ENCODE measurements around the gene TTYH2. TPM values are rescaled to one million over a fixed set of nuclear protein-coding genes. Genes with fewer than 3 reads are reported as not detected.

The TTYH2 gene
- total and polyA plus RNA-seq, 2 of the 4 experiments (the other 2 are of a cell fraction), result 2.3 to 6.8 TPM

GRCh38 chr17:74292495-74292894 lies 79.1 kb downstream of the TTYH2 start:
- Histone ChIP-seq H2BK120ac (ENCODE audit: low read depth, low read length) (no peak overlapping the region), H3K14ac (replicated peaks; ENCODE audit: low read depth, low read length) (no peak overlapping the region), H3K18ac (ENCODE audit: low read depth, low read length) (no peak overlapping the region), H3K27me3 (ENCODE audit: control insufficient read depth, insufficient read depth, low read length) (no peaks in the 10 kb centered on the region), H2AFZ (replicated peaks; ENCODE audit: low read length, poor library complexity) (no peak overlapping the region), H3K27ac (ENCODE audit: insufficient read depth, low read length) (no peak overlapping the region), H3K4me2 (ENCODE audit: low read depth, low read length) (no peak overlapping the region), H3K9me1 (ENCODE audit: insufficient read depth, low read length) (no peaks in the 10 kb centered on the region), H2BK5ac (ENCODE audit: low read depth, low read length, poor library complexity, severe bottlenecking) (no peak overlapping the region), H3K79me1 (ENCODE audit: low read depth in 1 of 2, low read length in 2 of 2) (no peaks in the 10 kb centered on the region), H3K4me3 (ENCODE audit: insufficient read depth, low read depth, low read length) (no peak overlapping the region), H4K8ac (ENCODE audit: low read depth in 2 of 2, low read length in 2 of 2) (no peak overlapping the region), H4K91ac (ENCODE audit: insufficient read depth, low read depth, low read length) (no peak overlapping the region), H2BK15ac (ENCODE audit: low read depth, low read length) (no peak overlapping the region), H2BK20ac (ENCODE audit: low read depth, low read length) (no peak overlapping the region), H4K20me1 (ENCODE audit: insufficient read depth, low read length) (no peaks in the 10 kb centered on the region), H3K36me3 (ENCODE audit: control insufficient read depth, insufficient read depth, low read length) (no peaks in the 10 kb centered on the region), H3K56ac (ENCODE audit: extremely low read depth, insufficient read depth, low read length) (no peak overlapping the region), H3K9me3 (ENCODE audit: control insufficient read depth, insufficient read depth, low read length) (no peaks in the 10 kb centered on the region), H3K4me1 (ENCODE audit: control insufficient read depth, insufficient read depth, low read length) (no peaks in the 10 kb centered on the region), H3K9ac (ENCODE audit: low read depth, low read length) (no peak overlapping the region), H3K23ac (ENCODE audit: low read depth, low read length) (no peak overlapping the region), H3K4ac (ENCODE audit: low read depth, low read length) (no peak overlapping the region), H4K5ac (ENCODE audit: low read depth, low read length) (no peak overlapping the region), H2AK5ac (ENCODE audit: low read depth, low read length) (no peak overlapping the region), H2AK9ac (replicated peaks; ENCODE audit: low read depth, low read length, poor library complexity) (no peak overlapping the region)
- in situ Hi-C loops (cut with MboI; ENCODE audit: low sequenced_read_pairs), result no loop called here
- ATAC-seq (ENCODE audit: low read depth) (no peak), DNase-seq (no peak)
- intact Hi-C loops (cut with micrococcal nuclease), result no loop called here
- dilution Hi-C loops (cut with HindIII; ENCODE audit: low sequenced_read_pairs, unreplicated experiment), result no loop called here
- TF ChIP-seq NFE2L2 (IDR thresholded peaks at IDR 0.05; ENCODE audit: low read depth, low read length), result no peak
- no peak for TF ChIP-seq CEBPB (IDR thresholded peaks at IDR 0.05; ENCODE audit: low read depth, low read length)
- no peak for TF ChIP-seq USF2 (IDR thresholded peaks at IDR 0.05; ENCODE audit: low read depth, low read length)
- no peak for TF ChIP-seq SMC3 (IDR thresholded peaks at IDR 0.05; ENCODE audit: low read depth, low read length)
- TF ChIP-seq CHD1 (IDR thresholded peaks at IDR 0.05; ENCODE audit: low read depth, low read length), result no peak
- no peak for TF ChIP-seq RFX5 (IDR thresholded peaks at IDR 0.05; ENCODE audit: low read depth, low read length)
- no peak for TF ChIP-seq MAZ (IDR thresholded peaks at IDR 0.05; ENCODE audit: borderline replicate concordance, low read depth, low read length)
- TF ChIP-seq FOS (IDR thresholded peaks at IDR 0.05; ENCODE audit: low read depth, low read length), result no peak
- no peak for TF ChIP-seq BHLHE40 (IDR thresholded peaks at IDR 0.05; ENCODE audit: low read depth, low read length)
- TF ChIP-seq CTCF (conservative IDR thresholded peaks at IDR 0.05; ENCODE audit: low read depth, low read length), result no peak
- no peak for TF ChIP-seq MAFK (IDR thresholded peaks at IDR 0.05; ENCODE audit: low read depth, low read length)
- TF ChIP-seq RAD21 (IDR thresholded peaks at IDR 0.05; ENCODE audit: low read length), result no peak
- TF ChIP-seq MXI1 (IDR thresholded peaks at IDR 0.05; ENCODE audit: borderline replicate concordance, low read depth, low read length), result no peak
- ChIA-PET CTCF (no interaction called here), POLR2A (ENCODE audit: unreplicated experiment) (no interaction called here)
- 41% methylated on average over 3 of the region's 10 CpGs; no CpG with 5 or more reads in 1 of the 2 experiments for WGBS, 2 experiments (ENCODE audit: extremely low coverage in 2 of 2, insufficient read length in 1 of 2)
- no TSS peak for BruUV-seq (replicated peaks)
